GM12892 (cell line): Measurements from ENCODE around the gene PPP1R12C.

Experiments used
- POLR2A ChIP-seq: IDR thresholded peaks from 2 replicates; pipeline ENCODE4 v1.6.1; 2011; ENCODE audit warnings: low read depth, low read length, control low read depth
- POLR2AphosphoS5 ChIP-seq: IDR thresholded peaks from 2 replicates; pipeline ENCODE4 v1.6.1; 2011; ENCODE audit warnings: low read depth, low read length, control low read depth
- TAF1 ChIP-seq: IDR thresholded peaks from 2 replicates; pipeline ENCODE4 v1.6.1; 2011; ENCODE audit warnings: low read depth, mild to moderate bottlenecking, control low read depth, low read length, borderline replicate concordance

- no peak for TF ChIP-seq TAF1
- TF ChIP-seq POLR2A, result no peak
- TF ChIP-seq POLR2AphosphoS5, result no peak
Measured at GRCh38 chr19:55097864-55098715, 19.3 kb downstream of the PPP1R12C start.
